Activated CD4-positive, alpha-beta memory T cell treated with anti-CD3 and anti-CD28 coated beads for 36 hours (primary cell): ENCODE measurements around the gene WIPF3. TPM values are rescaled to one million over a fixed set of nuclear protein-coding genes. Genes with fewer than 3 reads are reported as not detected.

Source experiments
- CTCF ChIA-PET: fragments of 350-600 bp; sonication (Branson Sonifier 250); formaldehyde crosslinking; loops from one replicate; lab custom pipeline; 2021; ENCODE audit warnings: antibody characterized with exemption, inconsistent platforms; lab: Charles Lee
- POLR2A ChIA-PET: fragments of 350-600 bp; sonication (Branson Sonifier 250); formaldehyde crosslinking; loops from one replicate; lab custom pipeline; 2021; ENCODE audit warnings: antibody characterized with exemption; lab: Charles Lee
- DNase-seq: peaks from one replicate; pipeline ENCODE4 v3.0.0-alpha.2; 2020
- H3K27ac Mint-ChIP-seq: one replicate; pipeline ENCODE4 v1.8.0; 2021; ENCODE audit warnings: mixed read lengths
- H3K27me3 Mint-ChIP-seq: one replicate; pipeline ENCODE4 v1.8.0; 2021; ENCODE audit warnings: mixed read lengths
- H3K36me3 Mint-ChIP-seq: one replicate; pipeline ENCODE4 v1.8.0; 2021; ENCODE audit warnings: mixed read lengths
- H3K4me1 Mint-ChIP-seq: one replicate; pipeline ENCODE4 v1.8.0; 2021; ENCODE audit warnings: low read depth, mixed read lengths
- H3K4me3 Mint-ChIP-seq: one replicate; pipeline ENCODE4 v1.8.0; 2021; ENCODE audit warnings: mild to moderate bottlenecking, mixed read lengths
- H3K9me3 Mint-ChIP-seq: one replicate; pipeline ENCODE4 v1.8.0; 2021; ENCODE audit warnings: mixed read lengths
- intact Hi-C: fragments of 100-400 bp; cut with micrococcal nuclease; formaldehyde crosslinking; loops from one replicate; pipeline ENCODE4 v1.15.1; 2023
- total RNA-seq, 2 experiments: library from RNA; stranded (reverse); gene quantifications; one replicate each; pipeline ENCODE4 v1.2.3, GENCODE V29; 2021

Gene WIPF3
- total RNA-seq, 2 experiments from 2014 or later, result not detected

DNA sequence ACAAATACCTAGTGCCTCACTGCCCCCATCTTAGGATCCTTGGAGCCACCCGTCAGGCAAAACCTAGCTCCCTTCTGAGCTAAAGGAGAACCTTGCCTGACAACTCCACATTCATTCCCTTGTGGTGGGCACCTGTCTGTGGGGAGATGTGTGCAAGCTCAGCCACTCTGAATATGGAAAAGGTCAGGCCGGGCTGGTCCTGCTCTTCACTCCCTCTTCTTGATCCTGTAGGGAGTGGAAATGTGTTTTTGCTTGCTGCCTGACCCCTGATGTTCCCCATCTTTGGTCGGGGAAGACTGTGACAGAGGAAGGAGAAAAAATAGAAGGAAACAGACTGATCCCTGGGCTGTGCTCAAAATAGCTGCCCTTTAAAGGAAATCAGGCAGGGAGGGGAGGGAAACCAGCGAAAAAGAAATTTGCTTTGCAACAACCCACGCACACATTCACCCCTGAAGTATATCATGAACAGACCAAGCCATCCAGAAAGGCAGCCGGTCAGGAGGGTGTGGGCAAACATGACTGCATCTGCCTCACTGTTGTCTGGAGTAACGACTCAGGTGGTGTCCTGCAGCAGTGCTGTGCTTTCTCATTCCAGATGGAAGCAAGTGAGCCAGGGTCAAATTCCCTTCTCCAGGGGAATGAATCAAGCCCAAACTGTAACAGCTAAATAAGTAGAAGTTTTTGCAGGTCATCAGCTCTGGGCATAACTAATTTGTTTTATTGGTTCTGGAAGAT lies 109.3 kb downstream of the WIPF3 start:
- intact Hi-C loops, result no loop called here
- POLR2A ChIA-PET, result no interaction called here
- CTCF ChIA-PET, result no interaction called here
- Mint-ChIP-seq H3K9me3 (no peaks in the 10 kb centered on the region), H3K27ac (no peak overlapping the region), H3K27me3 (peaks cover 21% of the 10 kb centered on the region), H3K36me3 (no peaks in the 10 kb centered on the region), H3K4me1 (no peaks in the 10 kb centered on the region), H3K4me3 (no peak overlapping the region)
- DNase-seq, result no peak

DNA sequence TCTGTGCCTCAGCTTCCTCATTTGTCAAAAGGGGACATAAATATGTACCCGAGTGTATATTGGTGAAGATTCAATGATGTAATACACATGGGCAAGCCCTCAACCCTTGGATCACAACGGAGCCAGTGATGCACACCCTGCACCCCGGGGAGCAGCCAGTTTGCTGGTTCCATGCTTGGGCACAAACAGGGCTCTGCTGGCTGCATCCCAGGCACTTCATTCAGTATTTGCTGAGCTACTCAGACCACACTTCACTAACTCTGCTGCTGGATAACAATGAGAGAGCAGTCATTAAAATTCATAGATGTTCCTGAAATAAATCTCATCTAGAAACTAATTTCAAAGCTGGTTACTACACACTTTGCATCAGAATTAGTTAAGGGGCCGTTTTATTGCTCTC lies 111.3 kb downstream of the WIPF3 start:
- Mint-ChIP-seq H3K4me1 (no peaks in the 10 kb centered on the region), H3K4me3 (no peak overlapping the region), H3K27ac (no peak overlapping the region), H3K36me3 (no peaks in the 10 kb centered on the region), H3K9me3 (no peaks in the 10 kb centered on the region), H3K27me3 (peaks cover 21% of the 10 kb centered on the region)
- POLR2A ChIA-PET, result no interaction called here
- CTCF ChIA-PET, result interaction anchor here (1.6 kb wide), 1 partner anchor 10 kb away, joined by 5 read pairs; no protein-coding TSS in a partner anchor
- intact Hi-C loops, result no loop called here
- no peak for DNase-seq

DNA sequence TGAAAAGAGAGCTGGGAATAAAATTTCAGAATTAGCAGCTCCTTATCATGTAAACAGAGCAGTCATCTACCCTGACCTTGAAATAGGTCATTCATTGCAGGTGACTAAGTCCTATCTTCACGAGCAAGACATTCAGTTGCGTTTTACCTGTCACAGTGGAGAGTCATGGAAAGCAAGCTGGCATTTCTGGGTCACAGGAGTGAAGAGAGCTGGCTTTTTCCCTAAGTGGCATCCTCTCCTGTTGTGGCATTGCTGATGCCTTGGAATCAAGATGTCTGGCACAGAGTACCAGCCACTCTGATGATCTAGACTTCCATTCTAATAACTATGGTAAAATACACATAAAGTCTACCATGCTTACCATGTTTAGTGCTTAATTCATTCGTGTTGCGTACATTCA lies 112.5 kb downstream of the WIPF3 start:
- ChIA-PET POLR2A (no interaction called here), CTCF (interaction anchor here (1.6 kb wide), 1 partner anchor 11 kb away, joined by 5 read pairs; no protein-coding TSS in a partner anchor)
- Mint-ChIP-seq H3K9me3 (no peaks in the 10 kb centered on the region), H3K27me3 (peaks cover 21% of the 10 kb centered on the region), H3K36me3 (no peaks in the 10 kb centered on the region), H3K4me3 (no peak overlapping the region), H3K27ac (no peak overlapping the region), H3K4me1 (no peaks in the 10 kb centered on the region)
- DNase-seq, result no peak
- intact Hi-C loops, result no loop called here

DNA sequence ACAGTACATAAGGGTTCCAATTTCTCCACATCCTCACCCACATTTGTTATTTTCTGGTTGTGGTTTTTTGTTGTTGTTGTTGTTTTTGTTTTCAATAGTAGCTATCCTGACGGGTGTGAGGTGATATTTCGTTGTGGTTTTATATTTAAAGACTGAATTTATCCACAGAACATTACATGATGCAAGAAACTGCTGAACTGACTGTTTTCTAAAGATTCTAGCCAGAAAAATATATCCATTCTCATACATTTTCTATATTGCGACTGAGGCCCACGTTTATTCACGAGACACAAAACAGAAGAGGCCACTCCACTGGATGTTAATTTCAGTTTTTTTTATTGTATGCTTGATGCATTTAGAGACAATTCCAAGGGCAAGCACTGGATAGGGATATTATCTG lies 113.5 kb downstream of the WIPF3 start:
- H3K4me3 Mint-ChIP-seq, result no peak overlapping the region
- intact Hi-C loops, result no loop called here

DNA sequence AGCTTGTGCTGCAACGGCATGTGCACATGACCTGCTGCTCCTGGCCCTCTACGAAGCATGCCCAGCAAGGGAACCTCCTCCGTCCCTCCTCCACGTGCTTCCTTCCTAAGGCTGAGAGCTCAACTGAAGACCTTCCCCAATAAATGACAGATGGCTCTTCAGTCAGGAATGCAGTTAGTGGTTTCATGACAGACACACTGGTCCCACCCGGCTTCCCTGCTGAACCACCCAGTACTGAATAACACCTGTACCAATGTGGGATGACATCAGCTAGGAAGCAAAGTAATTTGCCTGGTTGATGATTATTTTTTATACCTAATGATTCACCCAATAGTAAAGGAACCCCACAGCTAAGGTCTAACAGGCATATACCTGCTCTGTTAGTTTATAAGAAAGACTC lies 114.2 kb downstream of the WIPF3 start:
- peaks cover 5% of the 10 kb centered on the region for H3K4me1 Mint-ChIP-seq
- no peak overlapping the region for H3K27ac Mint-ChIP-seq
- H3K4me3 Mint-ChIP-seq, result no peak overlapping the region
- no peaks in the 10 kb centered on the region for H3K9me3 Mint-ChIP-seq
- ChIA-PET CTCF (interaction anchor here (0.9 to 4.5 kb wide), 13 partner anchors 8 to 999 kb away, joined by 3 to 43 read pairs (median 7); no protein-coding TSS in a partner anchor), POLR2A (no interaction called here)
- intact Hi-C loops, result no loop called here
- peaks cover 12% of the 10 kb centered on the region for H3K27me3 Mint-ChIP-seq
- DNase-seq, result no peak
- H3K36me3 Mint-ChIP-seq, result no peaks in the 10 kb centered on the region

More for the DNA sequence above, 113.5 kb downstream of the WIPF3 start:
- Mint-ChIP-seq H3K27ac (no peak overlapping the region), H3K36me3 (no peaks in the 10 kb centered on the region), H3K27me3 (peaks cover 18% of the 10 kb centered on the region), H3K9me3 (no peaks in the 10 kb centered on the region), H3K4me1 (peaks cover 4% of the 10 kb centered on the region)
- DNase-seq, result no peak
- ChIA-PET CTCF (interaction anchor here (0.9 to 4.5 kb wide), 5 partner anchors 13 to 285 kb away, joined by 3 to 43 read pairs (median 22); no protein-coding TSS in a partner anchor), POLR2A (no interaction called here)

DNA sequence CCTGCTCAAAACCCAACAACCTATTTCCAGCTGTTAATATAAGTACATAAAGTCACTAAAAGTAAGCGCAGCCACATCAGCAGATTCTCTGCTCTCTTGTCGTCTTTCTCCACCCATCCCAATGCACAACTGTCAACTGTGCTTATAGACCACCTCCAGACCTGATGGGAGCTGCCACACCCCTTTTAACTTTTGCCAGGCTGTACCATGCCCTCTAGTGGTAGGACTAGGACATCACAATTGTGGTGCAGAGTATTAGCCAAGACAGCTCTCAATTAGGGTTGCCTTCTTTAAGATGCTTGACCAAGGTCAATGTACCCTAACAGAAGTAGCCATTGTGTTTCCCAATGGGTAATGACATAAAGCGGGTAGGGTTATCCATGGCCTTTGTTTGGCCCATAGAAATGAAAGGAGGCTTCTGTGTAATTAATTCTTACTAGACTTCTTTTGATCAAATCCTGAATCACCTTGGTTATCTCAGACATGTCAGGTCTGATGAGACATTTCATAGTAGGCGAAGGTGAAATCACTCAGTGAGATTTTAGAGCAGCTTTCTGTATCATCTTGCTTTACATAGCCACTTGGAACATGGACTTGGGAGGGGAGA lies 115.2 kb downstream of the WIPF3 start:
- ChIA-PET CTCF (interaction anchor here (0.7 to 4.5 kb wide), 26 partner anchors 9 to 1000 kb away, joined by 3 to 43 read pairs (median 5); partner anchors contain the start of gene WIPF3), POLR2A (no interaction called here)
- Mint-ChIP-seq H3K4me3 (no peak overlapping the region), H3K4me1 (peaks cover 5% of the 10 kb centered on the region), H3K27ac (no peak overlapping the region), H3K9me3 (no peaks in the 10 kb centered on the region), H3K27me3 (peaks cover 11% of the 10 kb centered on the region), H3K36me3 (no peaks in the 10 kb centered on the region)
- intact Hi-C loops, result loop anchor here (1.0 kb wide), 2 partner anchors 173 to 286 kb away; no protein-coding TSS in a partner anchor
- DNase-seq, result peak; percentile 50

DNA sequence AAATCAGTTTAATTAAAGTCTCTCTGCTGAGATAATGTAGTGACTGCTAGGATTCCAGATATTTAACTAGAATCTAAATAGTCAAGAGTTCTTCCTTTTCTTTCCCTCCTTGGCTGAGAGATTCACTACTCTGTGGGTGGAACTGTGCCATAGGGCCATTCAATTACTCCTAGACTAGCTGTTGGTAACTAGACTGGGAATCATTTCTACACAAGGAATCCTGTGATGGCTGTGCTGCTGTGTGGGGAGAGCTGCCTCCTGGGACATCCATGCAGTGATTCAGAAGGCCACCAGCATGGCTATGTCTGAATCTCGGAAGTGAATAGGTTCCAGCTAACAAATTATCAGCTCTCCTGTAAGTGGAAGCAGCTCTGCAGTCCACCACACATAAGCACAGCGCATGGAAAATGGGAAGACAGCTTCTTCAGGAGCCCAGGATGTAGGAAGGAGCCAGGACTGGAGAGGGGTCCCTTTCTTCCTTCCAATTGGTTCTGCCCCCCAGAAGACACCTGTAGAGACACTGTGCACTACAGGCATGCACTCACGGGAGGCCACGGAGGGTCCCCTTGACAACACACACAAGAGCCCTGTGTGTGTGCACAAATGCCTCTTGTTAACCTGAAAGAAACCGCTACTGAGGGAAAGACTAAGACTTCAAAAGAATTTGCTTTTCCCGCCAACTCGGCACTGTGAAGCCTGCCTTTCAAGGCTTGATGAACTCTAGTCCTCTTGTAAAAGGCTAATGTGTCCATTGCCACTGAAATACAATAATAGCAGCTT lies 116.8 kb downstream of the WIPF3 start:
- Mint-ChIP-seq H3K9me3 (no peaks in the 10 kb centered on the region), H3K4me1 (peaks cover 5% of the 10 kb centered on the region), H3K4me3 (no peak overlapping the region), H3K27ac (no peak overlapping the region), H3K27me3 (peaks cover 3% of the 10 kb centered on the region), H3K36me3 (no peaks in the 10 kb centered on the region)
- intact Hi-C loops, result no loop called here
- DNase-seq, result no peak
- CTCF ChIA-PET, result interaction anchor here (0.9 to 4.5 kb wide), 5 partner anchors 10 to 288 kb away, joined by 4 to 43 read pairs (median 22); no protein-coding TSS in a partner anchor
- POLR2A ChIA-PET, result no interaction called here

DNA sequence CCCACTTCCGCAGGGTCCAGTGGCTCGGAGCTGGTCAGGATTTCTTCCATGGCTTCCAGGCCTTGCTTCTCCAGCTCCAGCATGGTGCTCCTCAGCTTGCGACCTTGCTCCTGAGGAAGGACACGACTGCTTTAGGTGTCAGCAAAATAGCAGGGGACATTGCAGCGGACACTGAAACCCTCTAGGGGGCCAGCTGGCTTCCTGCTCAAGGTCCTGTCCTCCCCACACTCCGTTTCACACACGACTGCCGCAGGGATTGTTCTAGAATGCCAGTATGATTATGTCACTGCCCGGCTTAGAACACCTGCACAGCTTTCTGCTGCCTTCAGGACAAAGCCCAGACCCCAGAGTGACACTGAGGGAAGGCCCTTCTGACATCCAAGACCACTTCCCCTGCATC lies 117.7 kb downstream of the WIPF3 start:
- ChIA-PET POLR2A (no interaction called here), CTCF (interaction anchor here (4.5 kb wide), 1 partner anchor 9 kb away, joined by 43 read pairs; no protein-coding TSS in a partner anchor)
- intact Hi-C loops, result no loop called here
- H3K27ac Mint-ChIP-seq, result no peak overlapping the region
- no peaks in the 10 kb centered on the region for H3K36me3 Mint-ChIP-seq
- no peaks in the 10 kb centered on the region for H3K9me3 Mint-ChIP-seq
- peaks cover 5% of the 10 kb centered on the region for H3K4me1 Mint-ChIP-seq
- no peak overlapping the region for H3K4me3 Mint-ChIP-seq
- H3K27me3 Mint-ChIP-seq, result peaks cover 3% of the 10 kb centered on the region
- DNase-seq, result no peak

DNA sequence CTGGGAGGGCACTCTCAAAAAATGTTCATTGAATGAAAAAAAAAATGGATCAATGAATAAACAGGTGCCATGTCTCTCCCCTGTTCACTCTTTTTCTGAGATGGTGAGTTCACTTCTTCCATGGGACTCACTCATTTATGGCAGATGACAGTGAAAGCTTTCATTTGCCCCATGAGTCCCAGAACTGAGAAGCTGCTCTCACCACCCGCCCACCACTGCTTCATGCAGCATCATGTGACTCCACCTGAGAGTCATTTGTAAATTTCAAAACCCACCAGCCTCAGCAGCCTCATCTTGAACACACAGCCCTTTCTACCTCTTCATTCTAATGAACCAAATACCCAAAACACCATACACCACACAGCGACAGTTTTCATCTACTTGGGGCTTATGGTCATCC lies 118.4 kb downstream of the WIPF3 start:
- ChIA-PET CTCF (no interaction called here), POLR2A (no interaction called here)
- no peak overlapping the region for H3K27ac Mint-ChIP-seq
- DNase-seq, result peak; percentile 36
- no peaks in the 10 kb centered on the region for H3K36me3 Mint-ChIP-seq
- H3K9me3 Mint-ChIP-seq, result no peaks in the 10 kb centered on the region
- peaks cover 1% of the 10 kb centered on the region for H3K27me3 Mint-ChIP-seq
- peaks cover 5% of the 10 kb centered on the region for H3K4me1 Mint-ChIP-seq
- intact Hi-C loops, result no loop called here
- H3K4me3 Mint-ChIP-seq, result no peak overlapping the region

DNA sequence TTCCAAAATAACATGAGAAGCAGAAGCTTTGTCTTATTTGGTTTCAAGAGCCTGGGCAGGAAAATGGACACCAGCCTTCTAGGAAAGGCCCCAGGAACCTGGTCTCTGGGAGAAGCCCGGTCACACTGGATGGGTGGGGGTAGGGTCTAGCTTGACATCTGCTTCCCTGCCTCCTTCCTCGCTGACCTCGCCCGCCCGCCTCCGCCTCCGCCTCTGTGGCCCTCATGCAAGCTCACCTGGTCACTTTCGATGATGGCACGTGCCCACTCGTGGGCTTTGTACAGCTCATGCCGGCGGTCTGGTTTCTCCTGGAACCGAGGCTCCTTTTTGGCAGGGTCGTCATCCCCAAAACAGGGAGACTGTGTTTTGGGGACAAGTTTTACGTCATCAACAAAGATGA lies 119.9 kb downstream of the WIPF3 start:
- no peak for DNase-seq
- POLR2A ChIA-PET, result no interaction called here
- H3K4me3 Mint-ChIP-seq, result no peak overlapping the region
- CTCF ChIA-PET, result interaction anchor here (0.6 kb wide), 1 partner anchor 16 kb away, joined by 4 read pairs; no protein-coding TSS in a partner anchor
- H3K36me3 Mint-ChIP-seq, result no peaks in the 10 kb centered on the region
- H3K4me1 Mint-ChIP-seq, result peaks cover 5% of the 10 kb centered on the region
- H3K27me3 Mint-ChIP-seq, result no peaks in the 10 kb centered on the region
- H3K27ac Mint-ChIP-seq, result no peak overlapping the region
- no peaks in the 10 kb centered on the region for H3K9me3 Mint-ChIP-seq
- intact Hi-C loops, result no loop called here

DNA sequence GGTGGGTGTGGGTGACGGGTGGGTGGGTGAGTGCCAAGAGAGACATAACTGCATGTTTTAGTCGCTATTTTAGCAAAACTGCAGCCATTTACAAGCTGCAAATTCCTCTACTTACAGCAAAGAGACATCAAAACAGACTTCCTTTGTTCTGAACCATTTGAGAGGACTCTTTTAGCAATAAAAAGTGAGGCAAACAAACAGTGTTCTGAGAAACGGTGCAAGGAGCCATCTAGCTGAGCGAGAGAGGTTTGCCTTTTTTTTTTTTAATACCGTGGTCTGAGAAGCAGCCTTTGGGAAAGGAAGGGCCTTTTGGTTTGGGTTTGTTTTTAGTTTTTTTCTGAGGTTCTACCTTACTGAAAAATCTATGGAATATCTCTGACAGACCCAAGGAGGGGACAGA lies 120.4 kb downstream of the WIPF3 start:
- Mint-ChIP-seq H3K27me3 (no peaks in the 10 kb centered on the region), H3K27ac (no peak overlapping the region), H3K4me1 (peaks cover 5% of the 10 kb centered on the region), H3K4me3 (no peak overlapping the region), H3K36me3 (no peaks in the 10 kb centered on the region), H3K9me3 (no peaks in the 10 kb centered on the region)
- no peak for DNase-seq
- CTCF ChIA-PET, result interaction anchor here (0.6 kb wide), 1 partner anchor 16 kb away, joined by 4 read pairs; no protein-coding TSS in a partner anchor
- POLR2A ChIA-PET, result no interaction called here
- intact Hi-C loops, result no loop called here
